ENCODE results near the gene PKD2.

The PKD2 gene

GRCh38 chr4:88007304-88008121 is at the start of gene PKD2:
Gene PKD2, plus strand, starts transcription at chr4:88007635. Its CDS starts 99 bp downstream, at chr4:88007734.
- Histone ChIP-seq H3K4me3 (ENCODE audit: low read length) (peak within 1 kb of the TSS; percentile 83), H3K27me3 (ENCODE audit: low read depth, low read length) (no peaks in the 10 kb centered on the region), H3K4me2 (ENCODE audit: low read length) (peak within 1 kb of the TSS; percentile 96), H3K9ac (ENCODE audit: low read length) (peak within 1 kb of the TSS; percentile 85), H3K36me3 (replicated peaks; ENCODE audit: low read depth, low read length) (no peaks in the 10 kb centered on the region), H3K79me2 (ENCODE audit: low read length) (peaks cover 38% of the 10 kb centered on the region), H3K4me1 (ENCODE audit: low read length) (peaks cover 31% of the 10 kb centered on the region), H2AFZ (ENCODE audit: low read depth, low read length) (peak within 1 kb of the TSS; percentile 25; the same call in 1 of the 2 replicates), H3K9me3 (ENCODE audit: insufficient read depth, low read length) (no peaks in the 10 kb centered on the region), H4K20me1 (ENCODE audit: insufficient read depth, low read length) (peaks cover 13% of the 10 kb centered on the region; the same call in 1 of the 2 replicates), H3K27ac (ENCODE audit: low read length) (peak within 1 kb of the TSS; percentile 9; the same call in 1 of the 2 replicates)
- TF ChIP-seq CTCF (IDR thresholded peaks at IDR 0.05; ENCODE audit: low read depth, low read length) = no peak
- no peak for TF ChIP-seq EZH2phosphoT487 (IDR thresholded peaks at IDR 0.05; ENCODE audit: low read depth)

GRCh38 chr4:87961993-87962392 is 45.4 kb upstream of the PKD2 start:
- Histone ChIP-seq H3K9ac (ENCODE audit: low read length) (no peak overlapping the region), H3K36me3 (replicated peaks; ENCODE audit: low read depth, low read length) (no peaks in the 10 kb centered on the region), H3K27me3 (ENCODE audit: low read depth, low read length) (no peaks in the 10 kb centered on the region), H3K4me3 (ENCODE audit: low read length) (no peak overlapping the region), H3K9me3 (ENCODE audit: insufficient read depth, low read length) (no peaks in the 10 kb centered on the region), H3K27ac (ENCODE audit: low read length) (no peak overlapping the region), H3K4me2 (ENCODE audit: low read length) (no peak overlapping the region), H3K4me1 (ENCODE audit: low read length) (no peaks in the 10 kb centered on the region), H3K79me2 (ENCODE audit: low read length) (no peaks in the 10 kb centered on the region), H4K20me1 (ENCODE audit: insufficient read depth, low read length) (no peaks in the 10 kb centered on the region), H2AFZ (ENCODE audit: low read depth, low read length) (no peak overlapping the region)
- TF ChIP-seq EZH2phosphoT487 (IDR thresholded peaks at IDR 0.05; ENCODE audit: low read depth) (no peak), CTCF (IDR thresholded peaks at IDR 0.05; ENCODE audit: low read depth, low read length) (no peak)

- H3K79me2 ChIP-seq (ENCODE audit: low read length) = no peaks in the 10 kb centered on the region
- H3K27ac ChIP-seq (ENCODE audit: low read length) = no peak overlapping the region
- H3K4me3 ChIP-seq (ENCODE audit: low read length) = no peak overlapping the region
- no peaks in the 10 kb centered on the region for H3K9me3 ChIP-seq (ENCODE audit: insufficient read depth, low read length)
- no peaks in the 10 kb centered on the region for H3K4me1 ChIP-seq (ENCODE audit: low read length)
- no peaks in the 10 kb centered on the region for H3K36me3 ChIP-seq (replicated peaks; ENCODE audit: low read depth, low read length)
- no peak overlapping the region for H3K4me2 ChIP-seq (ENCODE audit: low read length)
- no peak for TF ChIP-seq EZH2phosphoT487 (IDR thresholded peaks at IDR 0.05; ENCODE audit: low read depth)
- no peak for TF ChIP-seq CTCF (IDR thresholded peaks at IDR 0.05; ENCODE audit: low read depth, low read length)
- no peak overlapping the region for H3K9ac ChIP-seq (ENCODE audit: low read length)
- no peak overlapping the region for H2AFZ ChIP-seq (ENCODE audit: low read depth, low read length)
- no peaks in the 10 kb centered on the region for H4K20me1 ChIP-seq (ENCODE audit: insufficient read depth, low read length)
- H3K27me3 ChIP-seq (ENCODE audit: low read depth, low read length) = no peaks in the 10 kb centered on the region
Measured at GRCh38 chr4:87962398-87963146, 44.9 kb upstream of the PKD2 start.

GRCh38 chr4:87965501-87965975 is 41.9 kb upstream of the PKD2 start:
- no peak overlapping the region for H3K4me3 ChIP-seq (ENCODE audit: low read length)
- H3K79me2 ChIP-seq (ENCODE audit: low read length) = no peaks in the 10 kb centered on the region
- H3K4me2 ChIP-seq (ENCODE audit: low read length) = no peak overlapping the region
- no peaks in the 10 kb centered on the region for H4K20me1 ChIP-seq (ENCODE audit: insufficient read depth, low read length)
- H3K27me3 ChIP-seq (ENCODE audit: low read depth, low read length) = peaks cover 16% of the 10 kb centered on the region
- TF ChIP-seq EZH2phosphoT487 (IDR thresholded peaks at IDR 0.05; ENCODE audit: low read depth) (no peak), CTCF (IDR thresholded peaks at IDR 0.05; ENCODE audit: low read depth, low read length) (no peak)
- no peak overlapping the region for H3K27ac ChIP-seq (ENCODE audit: low read length)
- no peaks in the 10 kb centered on the region for H3K36me3 ChIP-seq (replicated peaks; ENCODE audit: low read depth, low read length)
- no peak overlapping the region for H3K9ac ChIP-seq (ENCODE audit: low read length)
- no peaks in the 10 kb centered on the region for H3K9me3 ChIP-seq (ENCODE audit: insufficient read depth, low read length)
- no peak overlapping the region for H2AFZ ChIP-seq (ENCODE audit: low read depth, low read length)
- H3K4me1 ChIP-seq (ENCODE audit: low read length) = no peaks in the 10 kb centered on the region

Data from OCI-LY3 (cell line).